ENCODE data around the gene USP35. TPM values are rescaled to one million over a fixed set of nuclear protein-coding genes. Genes with fewer than 3 reads are reported as not detected.
A peak's percentile ranks its signal among the peaks of the same experiment; 100 is the strongest.
"Not testable (repeated sequence)": the region's sequence is repeated elsewhere in the genome, so short reads cannot be mapped to it uniquely, and the experiment has no call there.

USP35 gene
- polyA plus RNA-seq, 3 donors, result 3.3 to 6.6 (median 6.3) TPM

DNA sequence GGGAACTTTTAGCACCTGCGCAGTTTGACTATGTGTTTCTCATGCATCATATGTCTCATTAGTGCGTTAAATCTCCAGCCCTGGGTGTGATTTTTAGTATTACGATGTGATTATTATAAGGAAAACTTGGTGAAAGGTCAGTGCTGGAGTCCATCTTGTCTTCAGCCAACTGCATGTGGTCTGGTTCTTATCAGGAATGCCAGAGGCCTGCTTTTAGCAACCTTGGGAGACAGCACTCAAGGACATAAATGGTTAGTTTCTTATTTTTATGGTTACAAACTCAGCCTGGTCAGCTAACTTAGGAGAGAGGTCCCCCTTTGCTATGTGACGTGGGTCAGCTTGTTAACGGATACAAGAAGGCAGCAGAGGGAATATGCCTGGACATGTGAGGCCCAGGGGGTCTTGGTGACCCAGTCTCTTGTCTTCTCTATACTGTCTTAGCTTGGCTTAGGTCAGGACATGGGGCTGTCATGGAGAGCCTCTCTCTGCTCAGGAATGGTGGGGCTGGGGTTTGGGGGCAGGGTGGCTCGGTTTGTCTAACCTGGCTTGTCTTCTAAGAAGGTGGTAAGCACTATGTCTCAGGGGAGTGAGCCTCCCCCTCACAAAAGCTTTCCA, 21.8 kb upstream of the USP35 start:
- 90 to 93% (median 92%) methylated on average over 6 of the region's 6 CpGs for WGBS, 3 donors
- no peak overlapping the region for H3K27ac ChIP-seq (ENCODE audit: low read depth, low read length)

DNA sequence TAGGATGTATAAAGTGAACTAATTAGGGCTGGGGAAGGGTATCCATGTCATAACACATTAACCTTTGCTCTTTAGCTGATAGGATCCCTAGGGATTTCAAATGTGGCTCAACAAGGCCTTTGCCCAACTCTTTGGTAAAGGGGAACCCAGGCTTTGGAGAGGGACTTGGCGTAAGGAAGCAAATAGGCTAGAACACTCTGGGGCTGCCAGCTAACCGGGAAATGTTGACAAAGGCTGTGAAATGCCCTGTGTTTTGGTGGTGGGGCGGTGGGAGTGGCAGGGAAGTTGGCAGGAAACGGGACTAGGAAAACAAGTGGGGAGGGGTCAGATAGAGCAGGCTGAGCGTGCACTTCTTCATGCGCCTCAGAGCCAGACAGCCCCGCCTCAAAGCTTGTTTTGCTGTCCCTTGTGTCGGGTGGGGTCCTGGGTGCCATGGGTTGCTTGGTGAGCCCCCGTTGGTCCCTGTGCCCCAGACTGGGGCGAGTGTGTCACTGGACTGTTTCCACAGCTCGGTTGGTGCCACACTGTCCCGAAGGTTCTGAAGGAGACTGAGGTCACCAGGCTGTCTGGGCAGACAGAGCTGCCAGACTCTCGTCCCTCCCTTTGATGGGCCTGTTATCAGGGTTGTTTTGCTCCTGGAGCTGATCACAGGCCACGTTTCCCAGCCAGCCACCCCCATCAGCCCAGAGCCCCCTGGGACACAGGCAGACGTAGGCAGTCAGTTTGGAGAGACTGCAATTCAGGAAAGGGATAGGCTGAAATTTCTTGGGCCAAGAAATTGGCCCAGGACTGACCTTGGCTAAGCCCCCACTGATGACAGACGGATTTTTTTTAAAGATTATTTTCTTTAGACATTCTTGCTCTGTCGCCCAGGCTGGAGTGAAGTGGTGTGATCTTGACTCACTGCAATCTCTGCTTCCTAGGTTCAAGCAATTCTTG, 19.9 kb upstream of the USP35 start:
- 42 to 59% (median 49%) methylated on average over 17 of the region's 17 CpGs for WGBS, 3 donors
- peak overlapping the region; percentile 61 for H3K27ac ChIP-seq (ENCODE audit: low read depth, low read length)

DNA sequence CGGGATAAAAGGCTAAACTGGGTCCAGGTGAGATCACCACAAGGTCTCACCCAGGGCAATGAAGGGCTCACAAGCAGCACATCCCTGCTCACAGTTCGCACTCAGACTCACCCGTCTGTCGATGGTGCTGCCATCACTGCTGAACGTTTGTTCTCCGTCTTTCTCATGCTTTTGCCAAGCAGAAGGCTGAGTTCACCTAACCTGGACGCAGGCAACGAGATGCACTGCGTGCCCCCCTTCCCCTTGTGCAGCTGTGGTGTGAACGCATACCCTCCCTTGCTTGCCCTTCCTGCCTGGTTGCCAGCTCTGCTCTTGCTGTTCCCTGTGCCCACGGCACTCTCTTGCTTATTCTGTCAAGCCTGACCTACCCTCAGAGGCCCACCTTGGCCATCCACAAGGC, 18.3 kb upstream of the USP35 start:
- WGBS, 3 donors, result 90 to 94% (median 92%) methylated on average over 11 of the region's 11 CpGs
- no peak overlapping the region for H3K27ac ChIP-seq (ENCODE audit: low read depth, low read length)

- WGBS, 3 donors, result 73 to 84% (median 82%) methylated on average over 7 of the region's 7 CpGs
- H3K27ac ChIP-seq (ENCODE audit: low read depth, low read length), result no peak overlapping the region
Measured at GRCh38 chr11:78170874-78171549, 17.7 kb upstream of the USP35 start.

DNA sequence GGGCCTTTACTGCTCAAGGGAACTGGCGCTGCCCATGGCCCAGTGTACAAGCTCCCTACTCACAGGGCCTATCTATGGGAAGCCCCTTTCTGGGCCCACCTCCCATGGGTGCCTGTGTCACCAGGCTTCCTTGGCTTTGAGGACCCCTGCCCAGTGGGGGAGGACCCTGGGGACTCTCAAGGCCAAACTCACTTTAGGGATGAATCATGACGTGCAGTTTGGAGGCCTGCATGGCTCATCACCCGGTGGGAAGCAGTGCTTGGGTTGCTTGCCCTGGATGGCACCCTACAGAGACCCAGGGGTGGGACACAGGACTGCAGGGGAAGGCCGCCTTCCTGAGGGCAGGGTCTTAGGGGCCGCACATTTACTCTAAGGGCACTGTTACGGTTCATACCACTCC, 16.8 kb upstream of the USP35 start:
- 94 to 96% (median 95%) methylated on average over 6 of the region's 6 CpGs for WGBS, 3 donors

GRCh38 chr11:78175862-78176261, 12.9 kb upstream of the USP35 start:
- 97 to 100% (median 98%) methylated on average over 3 of the region's 3 CpGs for WGBS, 3 donors
- not testable (repeated sequence) for H3K27ac ChIP-seq (ENCODE audit: low read depth, low read length)

More for the DNA sequence above, 16.8 kb upstream of the USP35 start:
- H3K27ac ChIP-seq (ENCODE audit: low read depth, low read length), result no peak overlapping the region

DNA sequence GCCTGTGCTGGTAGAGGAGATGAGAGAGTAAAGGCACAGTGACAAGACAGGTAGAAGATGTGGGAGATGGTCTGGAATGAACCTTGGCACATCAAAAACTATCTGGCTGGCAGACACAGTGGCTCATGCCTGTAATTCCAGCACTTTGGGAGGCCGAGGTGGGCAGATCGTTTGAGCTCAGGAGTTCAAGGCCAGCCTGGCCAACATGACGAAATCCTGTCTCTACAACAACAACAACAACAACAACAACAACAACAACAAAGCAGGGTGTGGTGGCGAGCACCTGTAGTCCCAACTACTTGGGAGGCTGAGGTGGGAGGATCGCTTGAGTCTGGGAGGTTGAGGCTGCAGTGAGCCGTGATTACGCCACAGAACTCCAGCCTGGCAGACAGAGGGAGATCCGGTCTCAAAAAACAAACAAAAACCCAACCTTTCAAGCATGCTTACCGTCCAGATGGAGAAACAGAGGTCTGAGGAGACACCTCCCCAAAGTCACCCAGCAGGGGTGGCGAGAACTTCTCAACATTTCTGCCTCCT, 12.0 kb upstream of the USP35 start:
- WGBS, 3 donors, result 89 to 96% (median 95%) methylated on average over 10 of the region's 10 CpGs
- H3K27ac ChIP-seq (ENCODE audit: low read depth, low read length), result no peak overlapping the region

DNA sequence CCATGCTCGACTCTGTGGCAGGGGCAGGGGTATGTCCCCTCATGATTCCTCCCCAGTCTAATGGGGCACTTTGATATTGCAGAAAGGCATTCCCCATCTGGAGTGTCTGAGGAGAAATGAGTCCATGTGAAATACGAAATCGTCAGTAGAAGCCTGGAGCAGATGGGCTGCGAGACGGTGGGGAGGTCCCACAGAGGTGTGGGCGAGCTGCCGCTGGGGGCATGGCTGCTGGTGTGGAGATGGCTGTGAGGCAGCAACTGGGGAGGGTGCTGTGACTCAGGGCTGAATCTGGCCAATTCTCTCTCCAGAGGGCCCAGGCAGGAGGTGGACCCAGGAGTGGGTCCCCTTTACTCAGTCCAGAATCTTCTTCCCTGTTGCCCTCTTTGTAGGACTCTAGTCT, 11.5 kb upstream of the USP35 start:
- H3K27ac ChIP-seq (ENCODE audit: low read depth, low read length), result no peak overlapping the region
- 87 to 92% (median 88%) methylated on average over 7 of the region's 7 CpGs for WGBS, 3 donors

- H3K27ac ChIP-seq (ENCODE audit: low read depth, low read length), result no peak overlapping the region
- 90 to 95% (median 92%) methylated on average over 7 of the region's 7 CpGs for WGBS, 3 donors
Measured at GRCh38 chr11:78179459-78180071, 9.2 kb upstream of the USP35 start.

- no peak overlapping the region for H3K27ac ChIP-seq (ENCODE audit: low read depth, low read length)
- 88 to 98% (median 88%) methylated on average over 4 of the region's 4 CpGs for WGBS, 3 donors
Measured at GRCh38 chr11:78180751-78181150, 8.0 kb upstream of the USP35 start.

- H3K27ac ChIP-seq (ENCODE audit: low read depth, low read length), result no peak overlapping the region
- 61 to 89% (median 65%) methylated on average over 2 of the region's 2 CpGs for WGBS, 3 donors
Measured at GRCh38 chr11:78181185-78181584, 7.5 kb upstream of the USP35 start.

DNA sequence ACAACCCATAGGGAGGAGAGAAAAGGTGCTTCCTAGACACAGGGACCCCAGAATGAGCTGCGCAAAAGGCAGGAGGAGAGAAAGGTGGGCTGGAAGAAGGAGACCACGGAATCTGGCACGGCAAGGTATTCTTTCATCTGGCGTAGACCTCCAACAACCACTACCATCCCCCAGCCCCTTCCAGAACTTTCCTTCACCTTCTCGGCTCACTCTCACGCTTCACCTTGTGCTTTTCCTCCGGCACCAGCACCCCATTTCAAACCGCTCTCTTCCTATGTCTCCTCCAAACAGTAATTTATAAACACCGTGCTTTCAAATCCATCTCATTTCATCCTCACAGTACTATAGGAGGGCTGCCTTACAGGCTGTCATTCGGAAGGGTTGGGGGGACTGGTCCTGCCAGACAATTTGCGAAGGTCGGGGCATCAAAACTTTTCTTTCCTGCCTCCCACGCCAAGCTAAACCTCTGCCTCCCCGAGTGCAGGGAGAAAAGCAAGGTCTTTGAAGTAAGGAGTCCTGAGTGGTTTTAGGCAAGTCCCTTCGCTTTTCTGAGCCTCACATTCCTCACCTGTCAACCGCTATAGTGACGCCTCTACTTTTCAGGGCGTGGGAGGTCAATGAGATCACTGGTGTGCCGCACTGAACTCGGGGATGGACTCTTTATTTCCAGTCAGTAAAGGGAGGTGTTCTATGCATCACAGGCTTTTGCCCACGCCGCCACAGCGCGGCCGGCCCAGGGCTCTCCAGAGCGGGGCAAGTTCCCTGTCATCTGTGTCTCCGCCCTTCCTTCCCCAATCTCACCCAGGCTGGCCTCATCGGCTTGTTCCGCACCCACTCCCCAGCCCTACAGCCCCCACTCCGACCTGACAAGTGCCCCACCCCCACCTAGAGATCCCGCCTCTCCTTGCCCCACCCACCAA, 1.1 kb upstream of the USP35 start:
- WGBS, 3 donors, result 19 to 20% (median 19%) methylated on average over 31 of the region's 31 CpGs
- H3K27ac ChIP-seq (ENCODE audit: low read depth, low read length), result peak overlapping the region; percentile 0

DNA sequence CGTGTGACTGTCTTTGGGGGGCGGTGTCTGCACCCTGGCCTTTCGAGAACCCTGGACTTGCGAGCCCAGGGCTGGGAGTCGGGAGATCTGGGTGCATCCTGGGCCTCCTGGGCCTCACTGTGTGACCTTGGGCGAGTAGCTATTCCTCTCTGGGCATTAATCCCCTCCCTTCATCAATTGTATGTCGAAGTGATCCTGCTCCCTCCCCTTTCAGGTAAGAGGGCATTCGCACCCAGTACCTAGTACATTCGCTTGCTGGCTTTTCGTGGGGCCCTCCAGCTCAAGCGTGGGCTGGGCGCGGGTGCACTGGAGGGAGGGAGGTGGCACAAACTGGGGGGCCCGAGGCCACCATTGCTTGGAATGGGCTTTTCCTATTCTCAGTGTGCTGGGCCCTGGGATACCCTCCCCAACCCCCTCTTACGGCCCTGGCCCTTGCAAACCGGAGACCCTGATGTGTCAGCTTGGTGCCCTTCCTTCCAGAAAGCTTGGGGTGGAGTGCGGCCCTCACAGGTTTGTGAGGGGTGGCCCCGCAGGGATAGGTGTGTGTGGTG, 530 bp downstream of the USP35 start:
- WGBS, 3 donors, result 23 to 39% (median 36%) methylated on average over 18 of the region's 18 CpGs

GRCh38 chr11:78189851-78190250, 1.1 kb downstream of the USP35 start:
- H3K27ac ChIP-seq (ENCODE audit: low read depth, low read length), result no peak overlapping the region
- 31 to 53% (median 45%) methylated on average over 3 of the region's 3 CpGs for WGBS, 3 donors

More for the DNA sequence above, 530 bp downstream of the USP35 start:
- no peak overlapping the region for H3K27ac ChIP-seq (ENCODE audit: low read depth, low read length)

DNA sequence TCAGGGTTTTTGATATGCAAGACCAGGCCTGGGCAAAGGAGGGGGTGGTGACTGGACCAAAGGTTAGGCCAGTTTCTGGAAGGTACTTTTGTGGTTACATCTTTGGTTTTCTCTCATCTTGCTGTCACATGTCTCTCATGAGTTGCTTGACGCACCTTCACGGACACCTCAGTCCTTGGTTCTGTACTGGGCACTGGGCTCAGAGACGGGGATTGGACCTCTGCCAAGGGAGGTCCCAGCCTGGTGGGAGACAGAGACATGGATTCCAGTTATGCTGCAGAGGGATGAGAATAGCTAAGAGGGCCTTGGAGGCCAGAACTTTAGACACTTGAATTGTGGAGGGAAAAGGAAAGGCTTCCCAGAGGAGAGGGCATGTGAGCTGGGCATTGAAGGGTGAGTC, 1.7 kb downstream of the USP35 start:
- 68 to 78% (median 71%) methylated on average over 3 of the region's 3 CpGs for WGBS, 3 donors
- no peak overlapping the region for H3K27ac ChIP-seq (ENCODE audit: low read depth, low read length)

GRCh38 chr11:78190871-78191538, 2.3 kb downstream of the USP35 start:
- WGBS, 3 donors, result 86 to 91% (median 87%) methylated on average over 14 of the region's 14 CpGs
- H3K27ac ChIP-seq (ENCODE audit: low read depth, low read length), result no peak overlapping the region

DNA sequence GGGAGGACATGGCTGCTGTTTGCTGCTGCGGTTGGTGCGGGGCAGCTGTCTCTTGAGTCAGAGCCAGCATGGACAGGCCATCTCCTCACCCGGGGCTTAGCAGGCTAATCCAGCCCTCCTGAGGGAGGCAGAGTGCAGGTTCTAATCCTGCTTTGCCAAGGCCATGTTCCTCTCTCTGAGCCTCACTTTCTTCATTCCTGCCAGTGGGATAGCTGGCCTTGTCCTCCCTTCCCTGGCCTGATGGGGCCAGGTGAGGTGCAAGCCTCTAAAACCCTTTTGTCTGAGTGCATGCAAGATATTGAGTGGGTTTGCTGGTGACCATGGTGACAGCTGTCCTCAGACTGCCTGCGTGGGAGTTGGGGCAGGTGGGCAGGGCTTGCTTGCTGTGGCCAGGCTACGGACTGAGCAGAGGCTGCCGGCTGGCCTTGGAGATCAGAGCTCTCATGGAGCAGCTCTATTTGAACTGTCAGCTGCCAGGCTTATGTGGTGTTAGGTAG, 3.6 kb downstream of the USP35 start:
- WGBS, 3 donors, result 27 to 77% (median 73%) methylated on average over 6 of the region's 6 CpGs

More for the DNA sequence above, 3.6 kb downstream of the USP35 start:
- no peak overlapping the region for H3K27ac ChIP-seq (ENCODE audit: low read depth, low read length)

Measured in adipose tissue (tissue), 3 donors.